Measurements from ENCODE around the gene USE1. TPM values are rescaled to one million over a fixed set of nuclear protein-coding genes. Genes with fewer than 3 reads are reported as not detected.
A peak's percentile ranks its signal among the peaks of the same experiment; 100 is the strongest.

USE1 gene
- total and polyA plus RNA-seq, 9 of the 15 experiments (the other 6 are each of a cell fraction or from before 2014, with no cell fraction given), result 17.3 to 52.4 (median 34.0) TPM

- 0 out of 4 replicates have a peak, but pooled peaks of 1 of the 2 experiments have one; percentile 44 for TF ChIP-seq ZMIZ1 (IDR thresholded peaks at IDR 0.05; ENCODE audit: low read depth in 2 of 2, low read length in 2 of 2)
- TF ChIP-seq HNRNPL (IDR thresholded peaks at IDR 0.05; ENCODE audit: low read depth, low read length), result no peak
- no peak for TF ChIP-seq ARID3A (IDR thresholded peaks at IDR 0.05; ENCODE audit: borderline replicate concordance, low read depth, low read length)
- no peak for TF ChIP-seq MCM7 (IDR thresholded peaks at IDR 0.05)
- peak; percentile 44; the same call in 1 of the 2 replicates for TF ChIP-seq PHB (CRISPR knock-in tag; IDR thresholded peaks at IDR 0.05)
- no peak for TF ChIP-seq HMBOX1 (IDR thresholded peaks at IDR 0.05)
- TF ChIP-seq ZNF518B (CRISPR knock-in tag; IDR thresholded peaks at IDR 0.05), result no peak
- no peak for TF ChIP-seq MED1 (CRISPR knock-in tag; IDR thresholded peaks at IDR 0.05; ENCODE audit: borderline replicate concordance)
- no peak for TF ChIP-seq ZNF785 (CRISPR knock-in tag; IDR thresholded peaks at IDR 0.05)
- no peak for TF ChIP-seq ZNF23 (CRISPR knock-in tag; IDR thresholded peaks at IDR 0.05)
- peak; percentile 75 for TF ChIP-seq DIDO1 (tag; IDR thresholded peaks at IDR 0.05; ENCODE audit: low read depth)
- TF ChIP-seq ATF2 (CRISPR knock-in tag; IDR thresholded peaks at IDR 0.05), result no peak
- TF ChIP-seq HDAC2 (IDR thresholded peaks at IDR 0.05), result peak; percentile 65; the same call in 1 of the 2 replicates
- TF ChIP-seq ZNF408 (CRISPR knock-in tag; IDR thresholded peaks at IDR 0.05; ENCODE audit: low read depth), result no peak
- TF ChIP-seq ZNF232 (CRISPR knock-in tag; IDR thresholded peaks at IDR 0.05), result no peak
- TF ChIP-seq ZNF589 (CRISPR knock-in tag; IDR thresholded peaks at IDR 0.05; ENCODE audit: low read depth), result peak; percentile 72; the same call in 1 of the 2 replicates
Measured at GRCh38 chr19:17215127-17215971, at the start of gene USE1 (continued).

Measured in K562 (cell line).